Neural cell (in vitro differentiated cells): ENCODE results near the gene PDE11A.

Source experiments
- EZH2 ChIP-seq: fragments of 200-600, 300-800 bp; shearing (Covaris generic), sonication (generic); IDR thresholded peaks from 2 replicates; pipeline ENCODE4 v1.6.1; 2014; ENCODE audit warnings: antibody characterized with exemption, low read length, borderline replicate concordance, mild to moderate bottlenecking; ENCODE audit not compliant: insufficient read depth, poor library complexity, severe bottlenecking
- POLR2AphosphoS5 ChIP-seq: IDR thresholded peaks from 2 replicates; pipeline ENCODE4 v1.6.1; 2012
- RAD21 ChIP-seq: fragments of 450-650 bp; conservative IDR thresholded peaks from 2 replicates; pipeline ENCODE4 v1.6.1; 2014; ENCODE audit warnings: antibody characterized with exemption, mild to moderate bottlenecking, moderate library complexity
- TAF1 ChIP-seq: IDR thresholded peaks from 2 replicates; pipeline ENCODE4 v1.6.1; 2012; ENCODE audit warnings: low read depth
- TF ChIP-seq, protein P1 (sequence below): fragments of 450-650 bp; IDR thresholded peaks from 2 replicates; pipeline ENCODE4 v1.5.1; 2014; ENCODE audit warnings: antibody characterized with exemption, mild to moderate bottlenecking, moderate library complexity; ENCODE audit not compliant: poor library complexity, severe bottlenecking

DNA sequence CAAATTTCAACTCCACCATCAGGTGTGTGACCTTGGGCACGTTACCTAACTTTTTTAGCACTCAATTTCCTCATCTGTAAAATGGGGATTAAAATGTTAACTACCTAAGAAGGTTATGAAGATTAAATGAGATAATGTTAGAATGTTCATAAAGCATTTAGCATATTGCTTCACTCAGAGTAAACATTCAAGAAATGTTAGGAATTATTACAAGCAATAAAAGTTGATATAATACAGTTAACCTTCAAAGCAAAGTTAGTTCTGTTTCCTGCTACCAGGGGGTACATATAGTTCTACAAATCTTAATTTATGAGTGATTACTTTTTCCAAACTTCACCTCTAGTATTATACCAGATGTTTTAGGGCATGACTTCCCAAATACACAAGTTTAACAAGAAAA is 254.2 kb downstream of the PDE11A start:
- TF ChIP-seq, protein P1, sequence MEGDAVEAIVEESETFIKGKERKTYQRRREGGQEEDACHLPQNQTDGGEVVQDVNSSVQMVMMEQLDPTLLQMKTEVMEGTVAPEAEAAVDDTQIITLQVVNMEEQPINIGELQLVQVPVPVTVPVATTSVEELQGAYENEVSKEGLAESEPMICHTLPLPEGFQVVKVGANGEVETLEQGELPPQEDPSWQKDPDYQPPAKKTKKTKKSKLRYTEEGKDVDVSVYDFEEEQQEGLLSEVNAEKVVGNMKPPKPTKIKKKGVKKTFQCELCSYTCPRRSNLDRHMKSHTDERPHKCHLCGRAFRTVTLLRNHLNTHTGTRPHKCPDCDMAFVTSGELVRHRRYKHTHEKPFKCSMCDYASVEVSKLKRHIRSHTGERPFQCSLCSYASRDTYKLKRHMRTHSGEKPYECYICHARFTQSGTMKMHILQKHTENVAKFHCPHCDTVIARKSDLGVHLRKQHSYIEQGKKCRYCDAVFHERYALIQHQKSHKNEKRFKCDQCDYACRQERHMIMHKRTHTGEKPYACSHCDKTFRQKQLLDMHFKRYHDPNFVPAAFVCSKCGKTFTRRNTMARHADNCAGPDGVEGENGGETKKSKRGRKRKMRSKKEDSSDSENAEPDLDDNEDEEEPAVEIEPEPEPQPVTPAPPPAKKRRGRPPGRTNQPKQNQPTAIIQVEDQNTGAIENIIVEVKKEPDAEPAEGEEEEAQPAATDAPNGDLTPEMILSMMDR, result no peak
- TF ChIP-seq TAF1 (no peak), EZH2 (no peak), RAD21 (no peak), POLR2AphosphoS5 (no peak)
